ENCODE data around the gene MCL1.

MCL1 gene

GRCh38 chr1:150537732-150538684, 41.4 kb downstream of the MCL1 start:
- DNase-seq (ENCODE audit: low spot score) = no peak

GRCh38 chr1:150536836-150537731, 42.3 kb downstream of the MCL1 start:
- no peak for DNase-seq (ENCODE audit: low spot score)

- no peak for DNase-seq (ENCODE audit: low spot score)
Measured at GRCh38 chr1:150535511-150536287, 43.7 kb downstream of the MCL1 start.

- DNase-seq (ENCODE audit: low spot score) = no peak
Measured at GRCh38 chr1:150534002-150534401, 45.4 kb downstream of the MCL1 start.

GRCh38 chr1:150532860-150533259, 46.5 kb downstream of the MCL1 start:
- DNase-seq (ENCODE audit: low spot score) = no peak

GRCh38 chr1:150530491-150531159, 48.8 kb downstream of the MCL1 start:
- no peak for DNase-seq (ENCODE audit: low spot score)

GRCh38 chr1:150529017-150529416, 50.4 kb downstream of the MCL1 start:
- no peak for DNase-seq (ENCODE audit: low spot score)

- DNase-seq (ENCODE audit: low spot score) = no peak
Measured at GRCh38 chr1:150528196-150528595, 51.2 kb downstream of the MCL1 start.

- no peak for DNase-seq (ENCODE audit: low spot score)
Measured at GRCh38 chr1:150525348-150525747, 54.1 kb downstream of the MCL1 start.

Measured in NAMALWA (cell line).